ENCODE data around the gene SCAMP1.

SCAMP1 gene

DNA sequence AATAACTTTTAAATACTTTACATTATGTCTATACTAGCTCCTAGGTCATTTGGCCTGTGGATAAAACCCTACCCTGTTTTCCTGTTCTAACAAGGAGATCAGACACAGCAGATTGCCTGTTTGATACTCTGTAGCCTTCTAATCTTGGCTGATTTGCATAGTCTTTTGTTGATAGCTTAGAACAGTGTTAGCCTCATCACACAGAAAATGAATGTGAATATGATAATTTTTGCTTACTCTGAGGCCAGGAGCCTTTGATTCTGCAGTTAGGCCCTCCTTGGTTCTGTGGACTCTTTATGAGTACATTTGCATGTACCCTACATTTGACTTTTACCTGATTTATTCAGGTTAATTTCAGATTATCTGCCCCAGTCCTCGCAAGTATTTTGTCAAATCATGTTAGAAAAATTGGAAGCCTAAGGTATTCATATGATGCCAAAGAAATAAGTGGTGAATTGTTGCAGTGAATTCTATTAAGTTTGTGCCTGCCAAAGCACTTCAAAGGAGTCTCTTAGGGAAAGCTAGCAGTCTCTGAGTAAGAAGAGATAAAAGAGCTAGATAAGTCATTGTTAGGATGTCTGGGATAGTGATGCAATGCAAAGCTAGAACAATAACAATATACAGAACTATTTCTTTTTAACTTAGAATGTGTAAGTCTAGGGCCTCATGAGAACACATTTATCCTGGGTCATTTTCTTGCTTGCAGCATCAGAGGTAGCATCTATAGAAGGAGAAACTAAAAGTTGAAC is 56.4 kb downstream of the SCAMP1 start:
- in situ Hi-C loops (cut with HindIII; ENCODE audit: low sequenced_read_pairs), result no loop called here
- H3K4me3 ChIP-seq (ENCODE audit: low read depth, low read length), result no peak overlapping the region
- TF ChIP-seq CTCF (IDR thresholded peaks at IDR 0.05; ENCODE audit: low read depth, low read length, missing control alignments), result no peak
- DNase-seq (ENCODE audit: low read depth), result no peak

GRCh38 chr5:78419396-78419795 is 59.0 kb downstream of the SCAMP1 start:
- TF ChIP-seq CTCF (IDR thresholded peaks at IDR 0.05; ENCODE audit: low read depth, low read length, missing control alignments), result no peak
- DNase-seq (ENCODE audit: low read depth), result no peak
- in situ Hi-C loops (cut with HindIII; ENCODE audit: low sequenced_read_pairs), result no loop called here
- no peak overlapping the region for H3K4me3 ChIP-seq (ENCODE audit: low read depth, low read length)

DNA sequence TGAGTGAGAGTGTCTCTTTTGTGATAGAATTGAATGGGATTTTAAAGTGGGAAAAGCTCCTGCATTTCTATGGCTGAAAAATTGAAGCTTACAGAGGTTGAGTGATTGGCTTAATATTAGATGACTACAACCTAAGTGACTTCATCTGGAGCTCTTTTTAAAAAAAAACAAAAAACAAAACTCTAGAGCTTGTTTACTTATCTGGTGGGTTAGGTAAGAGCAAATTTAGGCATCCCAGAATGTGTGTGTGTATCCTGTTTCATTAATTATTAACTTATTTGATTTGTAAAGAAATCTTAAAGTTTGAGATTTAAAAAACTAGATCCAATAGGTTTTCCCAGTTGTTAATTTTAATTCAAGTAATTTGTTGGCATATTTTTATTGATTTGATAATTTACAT is 60.1 kb downstream of the SCAMP1 start:
- no peak overlapping the region for H3K4me3 ChIP-seq (ENCODE audit: low read depth, low read length)
- in situ Hi-C loops (cut with HindIII; ENCODE audit: low sequenced_read_pairs), result no loop called here
- no peak for TF ChIP-seq CTCF (IDR thresholded peaks at IDR 0.05; ENCODE audit: low read depth, low read length, missing control alignments)
- no peak for DNase-seq (ENCODE audit: low read depth)

GRCh38 chr5:78424665-78425064 is 64.2 kb downstream of the SCAMP1 start:
- no peak for TF ChIP-seq CTCF (IDR thresholded peaks at IDR 0.05; ENCODE audit: low read depth, low read length, missing control alignments)
- no peak overlapping the region for H3K4me3 ChIP-seq (ENCODE audit: low read depth, low read length)
- in situ Hi-C loops (cut with HindIII; ENCODE audit: low sequenced_read_pairs), result no loop called here
- DNase-seq (ENCODE audit: low read depth), result no peak

GRCh38 chr5:78429332-78429980 is 69.0 kb downstream of the SCAMP1 start:
- no peak for TF ChIP-seq CTCF (IDR thresholded peaks at IDR 0.05; ENCODE audit: low read depth, low read length, missing control alignments)
- DNase-seq (ENCODE audit: low read depth), result no peak
- H3K4me3 ChIP-seq (ENCODE audit: low read depth, low read length), result no peak overlapping the region
- in situ Hi-C loops (cut with HindIII; ENCODE audit: low sequenced_read_pairs), result no loop called here

DNA sequence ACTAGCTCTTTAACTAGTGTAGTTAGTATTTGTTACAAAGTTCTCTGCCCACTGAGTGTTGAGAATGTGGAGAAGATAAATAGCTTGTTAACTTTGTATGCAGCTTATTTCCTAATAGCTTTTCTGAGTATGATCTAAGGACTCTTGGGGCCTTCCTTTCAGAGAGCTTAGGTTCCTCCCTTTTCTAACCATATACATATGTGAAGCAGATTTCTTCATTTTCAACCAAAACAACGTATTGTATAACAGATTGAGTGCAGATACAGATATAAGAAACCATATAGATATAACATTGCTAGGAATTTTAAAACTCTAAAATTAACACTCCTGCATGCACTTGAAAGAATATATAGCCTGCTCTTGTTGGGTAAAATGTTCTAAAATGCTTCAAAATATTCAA is 70.4 kb downstream of the SCAMP1 start:
- no peak for TF ChIP-seq CTCF (IDR thresholded peaks at IDR 0.05; ENCODE audit: low read depth, low read length, missing control alignments)
- in situ Hi-C loops (cut with HindIII; ENCODE audit: low sequenced_read_pairs), result loop anchor here (5.0 kb wide), 1 partner anchor 54 kb away; no protein-coding TSS in a partner anchor
- no peak for DNase-seq (ENCODE audit: low read depth)
- H3K4me3 ChIP-seq (ENCODE audit: low read depth, low read length), result no peak overlapping the region

Data from astrocyte of the cerebellum (primary cell).